NB4 (cell line): ENCODE data around the gene CCDC152.

Experiments used
- POLR2A ChIP-seq: IDR thresholded peaks from 2 replicates; pipeline ENCODE4 v1.6.1; 2011; ENCODE audit warnings: mild to moderate bottlenecking; ENCODE audit not compliant: insufficient read length; ENCODE audit errors: extremely low read depth
- TF ChIP-seq, protein P1 (sequence below): IDR thresholded peaks from one replicate; pipeline ENCODE4 v1.5.1; 2012; ENCODE audit warnings: low read depth, low read length

DNA sequence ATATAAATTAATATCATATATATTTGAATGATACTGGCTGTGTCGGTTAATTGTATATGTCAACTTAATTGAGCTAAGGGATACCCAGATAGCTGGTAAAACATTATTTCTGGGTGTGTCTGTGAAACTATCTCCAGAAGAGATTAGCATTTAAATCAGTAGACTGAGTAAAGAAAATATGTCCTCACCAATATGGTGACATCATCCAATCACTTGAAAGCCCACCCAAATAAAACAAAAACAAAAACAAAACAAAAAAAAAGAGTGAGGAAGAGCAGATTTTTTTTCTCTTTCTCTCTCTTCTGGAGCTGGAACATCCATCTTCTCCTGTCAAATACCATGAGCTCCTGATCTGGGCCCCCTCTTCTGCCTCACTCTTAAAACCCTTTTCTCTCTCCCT, 15.7 kb upstream of the CCDC152 start:
- TF ChIP-seq, protein P1, sequence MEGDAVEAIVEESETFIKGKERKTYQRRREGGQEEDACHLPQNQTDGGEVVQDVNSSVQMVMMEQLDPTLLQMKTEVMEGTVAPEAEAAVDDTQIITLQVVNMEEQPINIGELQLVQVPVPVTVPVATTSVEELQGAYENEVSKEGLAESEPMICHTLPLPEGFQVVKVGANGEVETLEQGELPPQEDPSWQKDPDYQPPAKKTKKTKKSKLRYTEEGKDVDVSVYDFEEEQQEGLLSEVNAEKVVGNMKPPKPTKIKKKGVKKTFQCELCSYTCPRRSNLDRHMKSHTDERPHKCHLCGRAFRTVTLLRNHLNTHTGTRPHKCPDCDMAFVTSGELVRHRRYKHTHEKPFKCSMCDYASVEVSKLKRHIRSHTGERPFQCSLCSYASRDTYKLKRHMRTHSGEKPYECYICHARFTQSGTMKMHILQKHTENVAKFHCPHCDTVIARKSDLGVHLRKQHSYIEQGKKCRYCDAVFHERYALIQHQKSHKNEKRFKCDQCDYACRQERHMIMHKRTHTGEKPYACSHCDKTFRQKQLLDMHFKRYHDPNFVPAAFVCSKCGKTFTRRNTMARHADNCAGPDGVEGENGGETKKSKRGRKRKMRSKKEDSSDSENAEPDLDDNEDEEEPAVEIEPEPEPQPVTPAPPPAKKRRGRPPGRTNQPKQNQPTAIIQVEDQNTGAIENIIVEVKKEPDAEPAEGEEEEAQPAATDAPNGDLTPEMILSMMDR, result no peak
- no peak for TF ChIP-seq POLR2A
